GM19395 (cell line): ENCODE measurements around the gene LHPP.

ENCODE experiments used
- ATAC-seq: cut with Tn5 transposase; IDR thresholded peaks from one replicate; pipeline ENCODE4 v1.9.1; 2021; ENCODE audit warnings: mild to moderate bottlenecking, moderate library complexity; ENCODE audit not compliant: unreplicated experiment

The LHPP gene

DNA sequence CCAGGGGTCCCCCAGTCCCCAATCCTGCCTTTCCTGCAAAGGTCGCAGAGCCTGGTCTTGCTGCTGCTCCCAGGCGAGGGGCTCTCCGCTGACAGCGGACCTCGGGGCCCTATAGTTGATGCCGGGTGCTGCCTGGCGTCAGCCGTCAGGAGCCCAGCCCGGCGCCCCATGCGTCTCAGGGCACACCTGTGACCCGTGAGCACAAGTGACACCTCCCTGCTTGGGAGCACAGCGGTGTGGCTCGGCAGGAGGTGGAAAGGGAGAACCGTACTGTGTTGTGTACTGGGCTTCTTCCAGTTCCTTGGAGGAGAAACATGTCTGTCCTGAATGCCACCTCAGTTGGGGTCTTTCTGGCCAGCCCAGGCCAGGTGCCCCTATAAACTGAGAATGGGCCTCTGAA lies 56.7 kb downstream of the LHPP start:
- ATAC-seq, result no peak

DNA sequence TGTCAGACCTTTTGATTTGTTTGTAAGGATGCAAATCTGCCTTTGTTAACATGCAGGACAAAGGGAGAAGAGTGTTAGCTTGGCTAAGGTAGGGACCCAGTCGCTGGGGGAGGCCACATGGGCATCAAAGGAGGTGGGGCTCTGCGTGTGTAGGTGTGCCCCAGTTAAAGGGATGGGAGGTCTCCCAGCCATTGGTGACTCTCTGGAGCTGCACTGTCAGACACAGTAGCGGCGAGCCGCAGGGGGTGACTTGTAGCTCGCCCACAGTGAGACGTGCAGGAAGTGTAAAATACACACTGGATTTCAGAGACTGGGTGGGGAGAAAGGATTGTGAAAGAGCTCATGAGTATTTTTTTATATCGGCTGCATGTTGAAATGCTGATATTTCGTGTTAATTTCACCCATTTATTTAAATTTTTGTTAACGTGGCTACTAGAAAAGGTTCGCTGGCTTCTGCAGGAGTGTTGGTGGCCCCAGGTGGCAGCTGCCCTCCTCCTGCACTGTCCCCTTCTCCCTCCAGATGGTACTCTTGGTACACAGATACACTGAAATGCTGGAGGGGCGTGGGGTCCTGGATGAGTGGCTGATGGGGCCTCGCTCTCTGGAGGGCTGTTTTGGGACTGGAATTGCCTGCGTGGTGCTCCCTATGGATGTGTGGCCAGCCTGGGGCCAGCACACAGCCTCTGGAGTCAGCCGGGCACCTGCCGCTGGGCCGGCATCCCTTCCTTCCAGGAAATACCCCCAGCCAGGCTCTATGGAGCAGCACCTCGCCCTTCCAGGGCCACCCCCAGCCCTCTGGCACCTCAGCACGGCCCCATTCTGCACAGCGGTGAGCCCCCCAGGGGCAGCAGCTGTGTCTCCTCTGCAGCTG lies 59.2 kb downstream of the LHPP start:
- ATAC-seq, result no peak

DNA sequence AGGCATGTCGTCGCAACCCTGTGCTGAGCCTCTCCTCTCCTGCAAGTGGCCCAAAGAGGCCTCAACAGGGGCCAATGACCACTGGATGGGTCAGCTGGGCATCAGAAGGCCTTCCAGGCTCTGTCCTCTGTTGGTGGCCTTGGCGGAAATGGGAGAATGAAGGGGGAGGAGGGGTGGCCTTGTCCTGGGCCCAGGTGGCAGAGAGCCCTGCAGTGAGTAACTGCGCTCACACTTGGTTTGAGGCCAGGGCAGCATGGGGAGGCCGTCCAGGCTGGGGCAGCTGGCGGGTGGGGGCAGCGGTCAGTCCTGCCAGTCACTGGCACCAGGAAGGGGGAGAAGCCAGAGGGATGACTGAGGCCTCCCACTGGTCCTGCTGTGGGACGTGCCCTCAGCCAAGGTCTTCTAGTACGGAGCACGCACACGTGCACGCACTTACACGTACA lies 59.8 kb downstream of the LHPP start:
- ATAC-seq, result no peak

DNA sequence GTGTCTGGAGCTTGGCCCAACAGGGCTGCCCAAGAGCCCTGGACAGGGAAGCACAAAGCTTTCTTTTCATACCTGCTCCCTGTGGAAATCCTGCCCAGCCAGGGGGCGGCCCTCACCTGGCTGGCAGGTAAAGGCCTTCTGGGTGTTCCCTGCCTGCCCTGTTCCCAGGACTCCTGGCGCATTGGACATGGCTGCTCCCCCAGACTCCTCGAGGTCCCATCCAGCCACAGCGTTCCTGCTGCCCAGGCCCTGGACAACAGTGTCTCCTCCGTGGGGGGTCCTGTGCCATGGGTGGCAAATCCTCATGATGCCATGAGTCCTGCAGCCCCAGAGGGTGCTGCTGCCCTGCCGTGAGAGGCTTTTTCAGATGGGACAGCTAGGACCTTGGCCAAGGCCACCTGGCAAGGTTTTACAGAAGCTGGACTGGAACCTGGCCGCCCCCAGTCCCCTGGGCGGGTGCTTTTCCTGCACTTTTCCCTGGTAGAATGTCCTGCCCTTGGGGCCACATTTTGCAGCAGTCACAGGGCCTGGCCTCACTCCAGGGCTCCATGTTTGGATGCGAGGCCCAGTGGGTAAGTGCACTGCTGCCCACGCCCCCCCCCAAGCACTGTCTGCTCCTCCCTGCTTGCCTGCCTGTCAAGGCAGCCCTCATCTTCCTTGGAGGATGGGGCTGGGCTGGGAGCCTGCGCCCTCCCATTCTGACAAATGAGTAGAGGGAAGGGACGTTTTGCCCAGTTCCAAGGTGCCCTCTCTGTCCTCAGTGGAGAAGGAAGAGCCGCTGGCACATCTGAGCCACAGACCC lies 60.7 kb downstream of the LHPP start:
- no peak for ATAC-seq

DNA sequence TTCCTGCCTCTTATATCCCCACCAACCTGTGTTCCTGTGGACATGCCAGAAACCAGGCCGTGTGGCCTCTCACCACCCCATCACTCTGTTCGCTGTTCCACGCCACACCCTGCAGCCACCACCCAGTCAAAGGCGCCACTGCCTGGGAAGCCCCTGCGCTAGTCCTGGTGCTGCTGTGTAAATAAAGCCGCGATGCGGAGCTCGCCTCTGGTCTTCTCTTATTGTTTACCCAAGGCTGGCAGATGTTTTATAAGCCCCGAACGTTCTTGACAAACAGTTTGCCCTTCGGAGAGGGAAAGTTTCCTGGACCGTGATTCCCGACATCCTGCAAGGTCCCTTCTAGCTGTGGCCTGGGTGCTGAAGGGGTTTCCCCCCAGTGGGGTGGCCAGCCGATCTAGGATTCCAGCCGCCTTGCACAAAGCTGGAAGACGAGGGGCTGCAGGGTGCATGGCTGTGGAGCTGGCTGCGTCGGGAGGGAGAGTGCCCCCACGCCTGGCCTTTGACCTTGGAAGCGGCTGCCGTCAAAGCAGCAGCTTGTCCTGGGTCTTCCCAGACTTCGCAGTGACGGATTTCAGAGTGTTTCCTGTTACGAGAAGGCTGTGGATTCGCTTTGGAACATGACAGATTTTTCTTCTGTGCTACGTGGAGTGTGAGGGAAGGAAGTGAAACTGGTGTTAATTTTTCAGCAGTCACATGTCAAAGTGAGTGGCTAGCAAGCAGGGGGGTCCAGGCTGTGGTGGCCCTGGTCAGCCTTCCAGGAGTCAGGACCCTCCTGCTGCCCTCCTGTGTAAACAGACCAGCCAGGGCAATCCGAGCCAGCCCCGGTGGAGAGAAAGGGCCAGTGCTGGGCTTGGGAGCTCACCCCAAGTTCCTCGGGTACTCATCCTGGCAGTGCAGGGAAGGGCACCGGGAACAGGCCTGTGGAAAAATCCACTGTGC lies 61.6 kb downstream of the LHPP start:
- ATAC-seq, result no peak

DNA sequence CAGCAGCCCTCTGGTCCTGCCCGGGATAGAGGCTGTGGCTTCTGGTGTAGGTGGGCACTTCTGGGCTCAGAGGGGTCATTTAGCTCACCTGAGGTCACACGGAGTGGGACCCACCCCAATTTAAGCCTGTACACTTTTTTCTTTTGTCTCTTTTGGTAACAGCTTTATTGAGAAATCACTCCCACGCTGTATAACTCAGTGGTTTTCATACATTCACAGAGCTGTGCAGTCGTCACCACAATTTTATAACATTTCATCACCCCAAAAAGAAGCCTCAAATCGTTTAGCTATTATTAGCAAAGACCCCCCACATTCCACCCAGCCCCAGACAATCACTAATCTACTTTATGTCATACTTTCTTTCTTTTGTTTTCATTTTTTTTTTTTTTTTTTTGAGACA lies 62.3 kb downstream of the LHPP start:
- no peak for ATAC-seq

DNA sequence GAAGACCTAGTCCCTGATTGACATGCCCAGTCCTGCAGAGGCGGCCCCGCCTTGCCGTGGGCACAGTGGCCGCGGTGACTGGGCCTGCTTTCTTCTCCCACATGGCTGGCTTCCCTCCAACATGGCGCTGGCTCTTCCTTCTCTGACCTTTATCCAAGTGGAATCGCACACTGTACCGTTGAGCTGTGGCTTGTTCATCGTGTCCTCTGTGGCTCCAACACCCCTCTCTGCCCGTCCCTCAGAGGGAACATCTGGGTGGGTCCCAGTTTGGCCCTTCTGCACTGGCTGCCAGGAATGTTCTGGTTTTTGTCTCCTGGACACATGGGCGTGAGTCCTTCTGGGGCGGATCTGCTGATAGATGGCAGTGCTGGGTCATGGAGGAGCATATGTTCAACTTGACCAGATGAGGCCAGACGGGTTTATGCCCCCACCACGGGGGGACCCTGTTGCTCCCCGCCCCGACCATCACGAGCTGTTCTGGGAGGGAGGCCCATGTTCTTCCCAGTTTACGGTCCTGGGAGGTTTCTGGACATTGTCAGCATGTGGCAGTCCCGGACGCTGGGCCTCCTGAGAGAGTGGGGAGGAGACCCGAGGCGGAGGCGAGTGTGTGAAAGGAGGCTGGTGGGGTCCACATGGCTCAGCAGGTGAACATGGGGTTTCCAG lies 63.5 kb downstream of the LHPP start:
- ATAC-seq, result no peak

DNA sequence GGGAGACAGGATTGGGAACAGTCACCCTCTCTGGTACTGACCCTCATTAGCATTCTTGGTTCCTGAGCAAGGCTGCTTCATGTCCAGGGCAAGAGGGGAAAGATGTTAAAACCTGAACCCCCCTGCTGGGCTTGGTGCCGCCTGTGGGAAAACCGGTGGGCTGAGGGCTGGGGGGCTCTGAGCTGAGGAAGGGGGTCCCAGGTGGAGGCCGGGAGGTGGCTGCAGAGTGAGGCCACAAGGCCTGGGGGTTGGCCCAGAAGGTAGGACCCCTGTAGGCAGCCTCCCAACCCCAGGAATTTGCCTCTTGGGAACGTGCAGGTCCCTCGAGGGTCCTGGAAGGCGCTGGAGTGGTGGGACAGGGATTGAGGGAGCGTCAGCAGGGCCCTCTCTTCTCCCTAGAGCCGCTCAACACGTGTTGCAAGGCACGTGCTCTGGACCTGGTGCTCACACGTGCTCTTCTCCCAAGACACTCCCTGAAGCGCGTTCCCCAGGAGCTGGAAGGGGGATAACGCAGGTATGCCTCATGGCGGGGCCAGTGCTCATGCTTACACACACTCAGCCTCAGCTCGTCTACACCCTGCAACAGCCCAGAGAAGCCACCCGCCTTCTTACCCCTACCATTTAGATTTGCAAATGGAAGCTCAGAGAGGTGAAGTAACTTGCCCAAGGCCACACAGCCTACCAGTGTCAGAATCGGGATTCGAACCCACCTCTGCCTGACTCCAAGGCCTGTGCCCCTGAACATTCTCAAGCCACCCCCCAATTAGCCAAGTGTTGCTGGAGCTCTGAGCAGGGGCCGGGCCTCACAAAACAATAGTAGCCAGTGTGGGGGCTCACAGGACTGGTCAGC lies 64.4 kb downstream of the LHPP start:
- no peak for ATAC-seq

DNA sequence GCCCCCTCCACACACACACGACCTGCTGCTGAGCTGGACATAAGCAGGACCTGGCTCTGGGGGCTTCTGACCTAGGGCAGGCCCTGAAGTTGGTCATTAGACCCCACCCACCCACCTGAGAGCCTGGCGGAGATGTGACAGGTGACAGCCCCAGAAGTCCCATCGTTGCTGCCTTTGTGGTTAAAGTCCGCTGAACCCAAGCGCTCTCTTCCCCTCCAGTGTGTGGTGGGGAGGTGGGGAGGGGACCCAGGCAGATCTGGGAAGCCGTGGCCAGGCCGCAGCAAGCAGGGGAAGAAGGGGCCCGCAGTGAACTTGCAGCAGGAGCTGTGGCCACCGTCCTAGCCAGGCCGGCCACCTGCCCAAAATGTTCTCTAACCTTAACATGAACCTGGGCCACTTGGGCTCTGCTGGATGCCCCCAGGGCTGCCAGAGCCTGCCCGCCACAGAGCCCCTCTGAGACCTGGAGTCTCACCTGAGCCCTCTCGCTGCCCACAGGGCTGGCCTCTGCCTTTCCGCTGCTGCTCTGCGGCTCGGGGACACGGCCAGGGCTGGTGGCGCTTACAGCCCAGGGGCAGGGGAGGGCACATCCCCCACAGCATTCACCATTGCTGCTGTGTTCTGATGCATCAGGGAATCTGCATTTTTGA lies 65.1 kb downstream of the LHPP start:
- ATAC-seq, result no peak

DNA sequence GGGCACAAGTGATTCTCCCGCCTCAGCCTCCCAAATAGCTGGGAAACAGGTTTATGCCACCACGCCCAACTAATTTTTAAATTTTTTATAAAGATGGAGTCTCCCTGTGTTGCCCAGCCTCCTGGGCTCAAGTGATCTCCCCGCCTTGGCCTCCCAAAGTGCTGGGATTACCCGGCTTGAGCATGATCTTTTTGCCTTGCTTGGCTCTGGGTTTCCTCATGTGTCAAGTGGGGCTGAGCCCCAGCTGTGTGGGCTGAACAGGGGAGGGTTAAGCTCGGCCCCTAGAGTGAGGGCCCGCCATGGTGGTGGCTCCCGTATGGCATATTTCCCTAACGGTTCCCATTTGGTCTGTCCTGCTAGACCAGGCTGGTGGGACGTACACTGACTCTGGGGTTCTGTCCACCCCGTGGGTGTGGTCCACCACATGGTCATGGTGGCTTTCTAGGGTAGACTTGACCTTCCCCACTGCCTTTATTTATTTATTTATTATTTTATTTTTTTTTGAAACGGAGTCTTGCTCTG lies 66.3 kb downstream of the LHPP start:
- ATAC-seq, result no peak

DNA sequence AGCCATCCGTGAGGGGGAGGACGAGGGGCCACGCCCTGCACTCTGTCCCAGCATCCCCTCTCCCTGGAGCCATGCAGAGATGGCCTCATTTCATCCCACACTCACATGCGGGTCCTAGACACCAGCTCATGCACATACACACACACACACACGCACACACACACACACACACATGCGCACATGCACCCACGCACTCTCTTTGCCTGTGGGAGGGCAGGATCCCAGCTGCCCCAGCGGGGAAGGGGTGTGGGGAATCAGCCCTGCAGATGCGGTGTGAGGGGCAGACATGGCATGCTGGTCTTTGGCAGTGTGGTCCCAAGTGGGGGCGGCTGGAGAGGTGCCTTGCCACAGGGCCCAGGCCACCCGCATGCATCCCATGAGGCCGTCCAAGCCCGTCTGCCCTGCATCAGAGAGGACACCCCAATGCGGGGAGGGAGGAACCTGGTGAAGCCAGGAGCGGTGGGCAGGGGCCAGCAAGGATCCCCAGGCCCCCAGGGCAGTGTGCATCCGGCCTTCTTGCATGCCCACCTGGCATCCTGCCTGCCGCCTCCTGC lies 68.1 kb downstream of the LHPP start:
- ATAC-seq, result peak; percentile 22

DNA sequence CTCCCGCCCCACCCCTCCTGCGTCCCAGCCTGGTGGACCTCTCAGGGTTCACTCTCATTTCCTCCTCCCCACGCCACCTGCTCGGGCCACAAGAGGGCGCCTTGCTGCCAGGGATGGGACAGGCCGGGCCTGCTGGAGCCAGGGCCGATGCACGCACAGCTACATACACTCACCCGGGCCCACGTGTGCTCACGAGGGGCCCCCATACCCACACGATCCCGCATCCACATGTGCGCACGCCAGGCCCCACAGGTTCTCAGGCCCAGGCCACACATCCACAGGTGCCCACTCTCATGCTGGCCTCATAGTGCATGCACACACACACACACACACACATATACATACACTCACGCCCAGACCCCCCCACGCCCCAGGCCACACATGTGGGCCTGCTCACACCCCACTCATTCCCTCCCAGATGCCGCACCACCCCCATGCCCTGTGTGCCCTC lies 68.6 kb downstream of the LHPP start:
- ATAC-seq, result peak; percentile 91

DNA sequence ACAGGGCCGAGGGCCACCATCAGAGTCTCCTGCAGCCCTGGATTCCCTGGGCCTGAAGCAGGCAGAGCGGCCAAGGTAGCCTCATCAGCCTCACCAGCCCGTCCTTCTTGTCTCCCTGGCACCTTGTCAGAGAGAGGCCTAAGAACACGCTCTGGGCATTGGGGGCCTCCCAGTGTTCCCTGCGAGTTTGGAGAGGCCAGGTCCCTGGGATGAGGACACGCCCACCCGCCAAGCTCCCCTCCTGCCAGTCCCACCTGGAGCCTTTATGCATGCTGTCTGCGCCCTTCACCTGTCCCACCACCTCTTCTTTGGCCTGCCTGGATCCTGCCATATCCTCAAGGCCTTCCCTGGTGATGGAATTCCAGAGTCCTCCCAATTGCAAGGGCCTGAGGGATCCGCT lies 69.2 kb downstream of the LHPP start:
- ATAC-seq, result no peak

DNA sequence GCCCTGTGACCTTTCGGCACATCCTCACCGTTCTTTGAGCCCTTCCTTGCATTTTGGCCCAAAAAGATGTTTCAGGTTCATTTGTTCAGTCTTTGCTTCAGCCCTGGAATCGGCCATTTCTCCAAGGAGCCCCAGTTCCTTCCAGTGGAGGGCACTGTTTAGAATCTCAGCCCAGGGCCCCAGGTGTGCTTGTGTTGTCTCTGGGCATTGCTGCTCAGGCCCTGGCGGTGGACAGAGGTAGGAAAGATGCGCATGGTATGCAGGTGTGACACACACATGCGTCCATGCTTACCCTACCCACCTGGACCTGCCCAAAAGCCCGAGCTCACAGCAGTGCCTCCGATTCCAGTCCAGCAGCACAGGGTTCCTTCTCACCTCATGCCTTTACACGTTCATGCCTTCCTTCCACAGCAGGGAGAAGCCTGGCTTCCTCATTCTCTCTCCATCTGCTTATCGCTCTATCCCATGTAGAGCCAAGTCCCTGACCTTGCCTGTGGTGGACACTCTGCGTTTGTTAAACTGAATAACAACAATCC lies 70.6 kb downstream of the LHPP start:
- no peak for ATAC-seq

DNA sequence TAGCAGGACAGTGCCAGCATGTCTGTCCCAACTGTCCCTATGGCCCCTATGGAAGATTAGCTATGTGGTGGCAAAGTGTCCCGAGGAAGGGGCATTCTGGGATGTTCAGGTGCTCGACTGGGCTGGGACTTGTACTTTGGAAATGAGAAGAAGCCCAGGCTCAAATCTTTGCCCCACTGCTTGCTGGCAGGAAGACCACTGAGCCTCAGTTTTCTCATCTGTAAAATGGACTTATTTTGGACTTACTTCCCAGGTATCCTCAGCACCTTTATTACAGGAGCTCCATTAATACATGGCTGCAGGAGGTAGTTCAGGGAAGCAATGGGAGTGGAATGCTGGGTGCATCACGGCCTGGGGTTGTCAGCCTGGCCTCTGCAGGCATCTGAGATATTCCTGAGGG lies 71.2 kb downstream of the LHPP start:
- ATAC-seq, result no peak

DNA sequence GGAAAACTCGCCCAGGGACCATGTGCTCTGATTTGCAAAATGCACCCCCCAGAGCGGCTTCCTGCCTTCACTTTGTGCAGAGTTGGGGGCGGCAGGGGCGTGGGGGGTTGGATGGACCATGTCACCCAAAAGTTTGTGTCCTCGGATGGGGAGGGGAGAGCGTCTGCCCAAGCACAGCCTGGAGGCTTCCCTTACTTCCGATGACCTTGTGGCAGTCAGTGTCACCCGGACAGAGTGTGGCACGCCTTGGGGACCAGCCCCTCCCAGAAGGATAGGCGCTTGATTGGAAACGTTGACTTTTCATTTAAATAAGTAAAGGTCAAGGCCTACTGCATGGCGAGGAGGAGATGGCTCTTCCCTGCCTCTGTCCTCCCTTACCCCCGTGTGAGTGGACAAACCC lies 71.6 kb downstream of the LHPP start:
- no peak for ATAC-seq

DNA sequence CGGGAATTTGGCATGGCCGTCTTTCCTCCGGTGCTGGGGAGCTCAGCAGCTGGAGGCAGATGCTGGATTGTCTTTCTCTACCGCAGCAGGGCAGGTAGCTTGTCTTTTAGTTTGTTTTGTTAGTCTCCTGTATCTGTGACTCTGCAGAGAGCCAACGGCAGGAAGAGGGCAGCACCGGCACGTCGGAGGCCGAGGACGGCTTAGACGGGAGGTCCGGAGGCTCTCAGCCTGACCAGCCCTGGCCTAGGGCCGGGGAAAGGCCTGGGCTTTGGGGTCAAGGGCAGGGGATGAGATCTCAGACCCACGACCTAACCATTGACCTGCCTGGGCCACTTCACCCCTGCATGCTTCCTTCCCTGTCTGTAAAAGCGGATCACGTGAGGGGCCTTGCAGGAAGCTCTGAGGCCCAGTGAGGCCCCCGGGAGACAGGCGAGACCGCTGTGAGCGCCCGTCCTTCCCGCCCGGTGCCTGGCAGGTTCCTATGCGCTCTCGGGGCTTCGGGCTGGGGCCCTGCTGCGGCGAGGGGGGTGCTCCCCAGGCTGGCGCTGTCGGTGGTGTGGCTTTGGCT lies 72.7 kb downstream of the LHPP start:
- no peak for ATAC-seq
